ENCODE data around the gene NAXE. TPM values are rescaled to one million over a fixed set of nuclear protein-coding genes. Genes with fewer than 3 reads are reported as not detected.

NAXE gene
- 81.9 and 87.4 TPM in 2 replicates for total RNA-seq (2012; rRNA removed)

DNA sequence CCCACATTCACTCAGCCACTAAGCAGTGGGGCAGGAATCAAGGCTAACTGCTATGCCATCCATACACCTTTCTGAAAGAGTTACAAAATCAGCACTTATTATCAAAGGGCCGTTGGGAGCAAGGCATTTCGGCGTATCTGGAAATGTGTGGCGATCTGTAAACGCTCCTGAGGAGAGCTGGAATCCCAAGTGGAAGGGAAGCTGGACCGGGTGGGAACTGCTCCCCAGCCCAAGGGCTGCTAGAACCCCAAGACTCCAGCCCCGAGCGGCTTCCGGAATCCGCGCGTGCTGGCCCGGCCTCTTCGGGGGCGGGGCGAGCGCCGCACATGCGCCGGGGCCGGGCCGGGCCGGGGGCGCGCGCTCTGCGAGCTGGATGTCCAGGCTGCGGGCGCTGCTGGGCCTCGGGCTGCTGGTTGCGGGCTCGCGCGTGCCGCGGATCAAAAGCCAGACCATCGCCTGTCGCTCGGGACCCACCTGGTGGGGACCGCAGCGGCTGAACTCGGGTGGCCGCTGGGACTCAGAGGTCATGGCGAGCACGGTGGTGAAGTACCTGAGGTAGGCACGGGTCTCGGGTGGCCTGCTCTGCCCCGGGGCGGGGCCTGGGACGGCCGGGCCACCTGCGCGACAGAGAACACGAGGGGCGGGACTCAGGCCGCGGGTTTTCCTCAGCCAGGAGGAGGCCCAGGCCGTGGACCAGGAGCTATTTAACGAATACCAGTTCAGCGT lies at the start of gene NAXE:
Gene NAXE, plus strand, starts transcription at position 345 of the 726 bp plus-strand sequence. Its CDS starts 29 bp downstream, at position 374.
- Histone ChIP-seq H3K4me2 (ENCODE audit: low read length) (peak within 1 kb of the TSS; percentile 93), H3K4me3 (ENCODE audit: low read length) (peak within 1 kb of the TSS; percentile 93), H3K9ac (ENCODE audit: low read depth, low read length) (peak within 1 kb of the TSS; percentile 91), H3K4me1 (ENCODE audit: control insufficient read depth, insufficient read depth, low read length) (peaks cover 15% of the 10 kb centered on the region), H3K27me3 (ENCODE audit: control insufficient read depth, insufficient read depth, low read length) (no peaks in the 10 kb centered on the region), H3K36me3 (ENCODE audit: insufficient read depth, low read length) (peaks cover 35% of the 10 kb centered on the region), H3K9me3 (replicated peaks; ENCODE audit: low read length) (no peaks in the 10 kb centered on the region)

DNA sequence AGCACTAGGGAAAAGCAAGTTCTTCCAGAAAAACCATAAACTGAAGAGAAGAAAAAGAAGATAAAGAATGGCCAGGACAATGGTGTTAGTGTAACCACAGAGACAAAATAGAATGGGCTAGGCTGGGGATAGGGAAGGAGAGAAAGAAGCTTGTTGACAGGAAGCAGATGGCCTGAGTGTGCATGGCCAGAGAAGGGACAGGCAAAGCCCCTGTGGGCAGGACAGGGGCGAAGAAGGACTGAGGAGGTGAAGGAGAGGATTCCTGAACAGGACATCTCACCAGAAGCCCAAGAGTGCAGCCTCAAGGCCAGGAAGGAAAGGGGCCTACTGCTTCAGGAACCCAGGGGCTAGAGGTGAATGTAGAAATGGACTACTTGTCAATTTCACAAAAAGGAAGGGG lies 48.5 kb upstream of the NAXE start:
- peaks cover 37% of the 10 kb centered on the region for H3K36me3 ChIP-seq (ENCODE audit: insufficient read depth, low read length)
- H3K4me3 ChIP-seq (ENCODE audit: low read length): no peak overlapping the region
- no peaks in the 10 kb centered on the region for H3K4me1 ChIP-seq (ENCODE audit: control insufficient read depth, insufficient read depth, low read length)
- no peak overlapping the region for H3K4me2 ChIP-seq (ENCODE audit: low read length)
- no peaks in the 10 kb centered on the region for H3K9me3 ChIP-seq (replicated peaks; ENCODE audit: low read length)
- H3K27me3 ChIP-seq (ENCODE audit: control insufficient read depth, insufficient read depth, low read length): no peaks in the 10 kb centered on the region
- H3K9ac ChIP-seq (ENCODE audit: low read depth, low read length): no peak overlapping the region

DNA sequence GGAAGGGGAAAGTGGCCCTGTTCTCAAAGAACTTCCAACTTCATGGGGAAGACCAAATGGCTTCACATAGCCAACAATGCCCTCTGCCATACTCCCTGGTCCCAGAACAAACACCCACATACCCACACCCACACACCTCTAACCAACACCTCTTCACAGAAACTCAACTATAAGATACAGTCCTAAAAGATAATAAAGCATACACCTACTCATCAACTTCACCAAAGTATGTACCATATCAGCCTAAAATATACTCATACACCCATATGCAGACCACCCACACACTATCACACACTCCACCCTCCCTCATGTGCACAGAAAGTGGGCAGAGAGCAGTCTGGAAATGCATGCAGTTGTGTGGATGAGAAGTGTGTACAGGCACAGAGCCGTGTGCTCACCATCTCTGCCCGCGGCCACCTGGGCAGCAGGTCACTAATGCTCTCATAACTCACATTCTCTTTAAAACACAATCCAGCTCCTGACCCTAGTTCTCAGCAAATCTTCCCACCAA lies 46.9 kb upstream of the NAXE start:
- H3K4me3 ChIP-seq (ENCODE audit: low read length): no peak overlapping the region
- H3K4me1 ChIP-seq (ENCODE audit: control insufficient read depth, insufficient read depth, low read length): no peaks in the 10 kb centered on the region
- H3K4me2 ChIP-seq (ENCODE audit: low read length): no peak overlapping the region
- no peaks in the 10 kb centered on the region for H3K9me3 ChIP-seq (replicated peaks; ENCODE audit: low read length)
- H3K36me3 ChIP-seq (ENCODE audit: insufficient read depth, low read length): peaks cover 28% of the 10 kb centered on the region
- H3K9ac ChIP-seq (ENCODE audit: low read depth, low read length): no peak overlapping the region
- no peaks in the 10 kb centered on the region for H3K27me3 ChIP-seq (ENCODE audit: control insufficient read depth, insufficient read depth, low read length)

DNA sequence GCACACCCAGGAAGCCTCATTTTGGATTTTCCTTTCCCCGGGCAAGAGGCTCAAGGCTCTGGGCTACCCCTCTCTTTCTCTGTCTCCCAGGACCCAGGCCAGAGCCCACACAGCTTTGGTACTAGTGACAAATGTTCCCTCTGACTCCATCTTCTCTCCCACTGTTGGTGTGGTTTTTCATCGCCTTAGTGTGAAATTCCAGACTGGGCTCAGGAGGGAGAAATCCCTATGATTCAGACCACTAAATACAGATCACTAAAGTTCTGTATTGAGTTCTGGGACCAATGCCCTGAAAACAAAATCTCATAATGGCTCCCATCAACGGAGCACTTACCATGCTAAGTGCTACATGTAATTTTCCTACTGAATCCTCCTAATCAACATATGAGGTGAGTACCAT lies 45.3 kb upstream of the NAXE start:
- Histone ChIP-seq H3K4me1 (ENCODE audit: control insufficient read depth, insufficient read depth, low read length) (no peaks in the 10 kb centered on the region), H3K36me3 (ENCODE audit: insufficient read depth, low read length) (peaks cover 25% of the 10 kb centered on the region), H3K27me3 (ENCODE audit: control insufficient read depth, insufficient read depth, low read length) (no peaks in the 10 kb centered on the region), H3K4me2 (ENCODE audit: low read length) (no peak overlapping the region), H3K4me3 (ENCODE audit: low read length) (no peak overlapping the region), H3K9me3 (replicated peaks; ENCODE audit: low read length) (no peaks in the 10 kb centered on the region), H3K9ac (ENCODE audit: low read depth, low read length) (no peak overlapping the region)

- H3K4me2 ChIP-seq (ENCODE audit: low read length): no peak overlapping the region
- H3K36me3 ChIP-seq (ENCODE audit: insufficient read depth, low read length): peaks cover 30% of the 10 kb centered on the region
- H3K4me1 ChIP-seq (ENCODE audit: control insufficient read depth, insufficient read depth, low read length): peaks cover 10% of the 10 kb centered on the region
- no peaks in the 10 kb centered on the region for H3K27me3 ChIP-seq (ENCODE audit: control insufficient read depth, insufficient read depth, low read length)
- no peak overlapping the region for H3K9ac ChIP-seq (ENCODE audit: low read depth, low read length)
- no peaks in the 10 kb centered on the region for H3K9me3 ChIP-seq (replicated peaks; ENCODE audit: low read length)
- no peak overlapping the region for H3K4me3 ChIP-seq (ENCODE audit: low read length)
These were observed 44.1 kb upstream of the NAXE start for GRCh38 chr1:156547434-156547833.

- no peak overlapping the region for H3K9ac ChIP-seq (ENCODE audit: low read depth, low read length)
- peaks cover 30% of the 10 kb centered on the region for H3K36me3 ChIP-seq (ENCODE audit: insufficient read depth, low read length)
- H3K9me3 ChIP-seq (replicated peaks; ENCODE audit: low read length): no peaks in the 10 kb centered on the region
- peaks cover 12% of the 10 kb centered on the region for H3K4me1 ChIP-seq (ENCODE audit: control insufficient read depth, insufficient read depth, low read length)
- no peak overlapping the region for H3K4me3 ChIP-seq (ENCODE audit: low read length)
- H3K4me2 ChIP-seq (ENCODE audit: low read length): no peak overlapping the region
- no peaks in the 10 kb centered on the region for H3K27me3 ChIP-seq (ENCODE audit: control insufficient read depth, insufficient read depth, low read length)
These were observed 43.6 kb upstream of the NAXE start for GRCh38 chr1:156547982-156548381.

DNA sequence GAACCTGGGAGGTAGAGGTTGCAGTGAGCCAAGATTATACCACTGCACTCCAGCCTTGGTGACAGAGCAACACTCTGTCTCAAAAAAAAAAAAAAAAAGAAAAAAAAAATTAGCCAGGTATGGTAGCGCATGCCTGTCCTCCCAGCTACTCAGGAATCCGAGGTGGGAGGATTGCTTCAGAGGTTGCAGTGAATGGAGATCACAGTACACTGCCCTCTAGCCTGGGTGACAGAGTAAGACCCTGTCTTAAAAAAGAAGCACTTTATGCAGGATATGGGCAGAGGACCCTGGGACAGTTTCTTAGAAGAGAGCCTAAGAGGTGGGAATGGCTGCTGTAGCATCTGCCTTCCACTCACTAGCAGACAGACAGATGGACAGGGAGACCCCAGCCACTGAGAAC lies 42.2 kb upstream of the NAXE start:
- H3K4me1 ChIP-seq (ENCODE audit: control insufficient read depth, insufficient read depth, low read length): peaks cover 12% of the 10 kb centered on the region
- H3K27me3 ChIP-seq (ENCODE audit: control insufficient read depth, insufficient read depth, low read length): no peaks in the 10 kb centered on the region
- no peaks in the 10 kb centered on the region for H3K9me3 ChIP-seq (replicated peaks; ENCODE audit: low read length)
- H3K4me3 ChIP-seq (ENCODE audit: low read length): no peak overlapping the region
- H3K9ac ChIP-seq (ENCODE audit: low read depth, low read length): no peak overlapping the region
- H3K4me2 ChIP-seq (ENCODE audit: low read length): no peak overlapping the region
- peaks cover 28% of the 10 kb centered on the region for H3K36me3 ChIP-seq (ENCODE audit: insufficient read depth, low read length)

GRCh38 chr1:156549831-156550230 lies 41.7 kb upstream of the NAXE start:
- Histone ChIP-seq H3K4me3 (ENCODE audit: low read length) (no peak overlapping the region), H3K4me1 (ENCODE audit: control insufficient read depth, insufficient read depth, low read length) (peaks cover 12% of the 10 kb centered on the region), H3K9ac (ENCODE audit: low read depth, low read length) (no peak overlapping the region), H3K27me3 (ENCODE audit: control insufficient read depth, insufficient read depth, low read length) (no peaks in the 10 kb centered on the region), H3K36me3 (ENCODE audit: insufficient read depth, low read length) (peaks cover 28% of the 10 kb centered on the region), H3K9me3 (replicated peaks; ENCODE audit: low read length) (no peaks in the 10 kb centered on the region), H3K4me2 (ENCODE audit: low read length) (no peak overlapping the region)

- H3K27me3 ChIP-seq (ENCODE audit: control insufficient read depth, insufficient read depth, low read length): no peaks in the 10 kb centered on the region
- no peak overlapping the region for H3K4me2 ChIP-seq (ENCODE audit: low read length)
- H3K4me3 ChIP-seq (ENCODE audit: low read length): no peak overlapping the region
- peaks cover 32% of the 10 kb centered on the region for H3K36me3 ChIP-seq (ENCODE audit: insufficient read depth, low read length)
- no peaks in the 10 kb centered on the region for H3K9me3 ChIP-seq (replicated peaks; ENCODE audit: low read length)
- H3K9ac ChIP-seq (ENCODE audit: low read depth, low read length): no peak overlapping the region
- peaks cover 12% of the 10 kb centered on the region for H3K4me1 ChIP-seq (ENCODE audit: control insufficient read depth, insufficient read depth, low read length)
These were observed 41.2 kb upstream of the NAXE start for GRCh38 chr1:156550346-156550745.

DNA sequence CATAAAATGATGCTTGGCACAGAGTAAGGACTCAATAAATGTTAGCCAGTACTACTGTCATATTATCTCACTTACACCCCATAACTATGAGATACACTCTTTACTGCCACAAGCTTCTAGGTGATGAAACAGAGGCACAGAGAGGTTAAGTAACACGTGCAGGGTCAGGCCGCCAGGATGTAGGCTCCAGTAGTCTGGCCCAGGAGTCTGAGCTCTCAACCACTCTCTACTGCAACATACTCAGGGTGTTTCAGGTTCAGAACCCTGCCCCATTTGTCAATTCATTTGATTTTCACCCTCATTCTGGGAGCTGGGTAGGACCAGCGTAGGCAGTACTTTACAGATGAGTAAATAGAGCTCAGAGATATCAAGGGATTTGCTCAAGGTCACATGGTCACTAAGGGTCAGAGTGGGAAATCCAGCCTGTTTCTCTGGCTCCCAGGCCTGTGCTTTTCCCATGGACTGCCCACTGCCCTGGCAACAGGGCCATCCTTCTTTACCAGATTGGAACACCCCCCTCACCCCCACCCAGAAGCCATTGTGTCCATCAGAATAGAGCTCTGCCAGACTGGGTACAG lies 40.4 kb upstream of the NAXE start:
- Histone ChIP-seq H3K4me3 (ENCODE audit: low read length) (no peak overlapping the region), H3K9ac (ENCODE audit: low read depth, low read length) (no peak overlapping the region), H3K27me3 (ENCODE audit: control insufficient read depth, insufficient read depth, low read length) (no peaks in the 10 kb centered on the region), H3K4me2 (ENCODE audit: low read length) (no peak overlapping the region), H3K9me3 (replicated peaks; ENCODE audit: low read length) (no peaks in the 10 kb centered on the region), H3K36me3 (ENCODE audit: insufficient read depth, low read length) (peaks cover 31% of the 10 kb centered on the region), H3K4me1 (ENCODE audit: control insufficient read depth, insufficient read depth, low read length) (peaks cover 12% of the 10 kb centered on the region)

DNA sequence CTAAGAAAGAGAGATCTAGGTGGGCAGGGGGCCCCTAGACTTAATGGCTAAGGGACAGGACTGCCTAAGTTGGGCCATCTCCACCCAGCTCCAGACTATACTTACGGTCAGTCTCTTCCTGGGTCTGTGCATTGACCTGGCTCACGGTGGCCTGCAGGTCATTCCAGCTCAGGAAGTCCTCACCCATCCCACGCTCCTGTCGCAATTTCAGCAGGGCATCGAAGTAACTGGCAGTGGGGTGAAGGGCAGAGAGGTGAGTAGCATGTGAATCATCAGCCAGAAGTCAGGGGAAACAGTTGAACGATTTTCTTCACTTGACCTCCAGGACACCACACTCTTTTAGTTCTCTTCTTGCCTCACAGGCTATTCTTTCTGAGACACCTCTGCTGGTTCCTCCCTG lies 39.7 kb upstream of the NAXE start:
- H3K36me3 ChIP-seq (ENCODE audit: insufficient read depth, low read length): peaks cover 31% of the 10 kb centered on the region
- H3K27me3 ChIP-seq (ENCODE audit: control insufficient read depth, insufficient read depth, low read length): no peaks in the 10 kb centered on the region

GRCh38 chr1:156552518-156552917 lies 39.1 kb upstream of the NAXE start:
- no peaks in the 10 kb centered on the region for H3K9me3 ChIP-seq (replicated peaks; ENCODE audit: low read length)
- H3K4me1 ChIP-seq (ENCODE audit: control insufficient read depth, insufficient read depth, low read length): peaks cover 12% of the 10 kb centered on the region
- no peak overlapping the region for H3K4me2 ChIP-seq (ENCODE audit: low read length)
- no peaks in the 10 kb centered on the region for H3K27me3 ChIP-seq (ENCODE audit: control insufficient read depth, insufficient read depth, low read length)
- no peak overlapping the region for H3K9ac ChIP-seq (ENCODE audit: low read depth, low read length)
- peaks cover 28% of the 10 kb centered on the region for H3K36me3 ChIP-seq (ENCODE audit: insufficient read depth, low read length)
- H3K4me3 ChIP-seq (ENCODE audit: low read length): no peak overlapping the region

More for the DNA sequence above, 39.7 kb upstream of the NAXE start:
- Histone ChIP-seq H3K4me1 (ENCODE audit: control insufficient read depth, insufficient read depth, low read length) (peaks cover 12% of the 10 kb centered on the region), H3K9me3 (replicated peaks; ENCODE audit: low read length) (no peaks in the 10 kb centered on the region), H3K4me3 (ENCODE audit: low read length) (no peak overlapping the region), H3K9ac (ENCODE audit: low read depth, low read length) (no peak overlapping the region), H3K4me2 (ENCODE audit: low read length) (peak overlapping the region; percentile 7)

All from skeletal muscle satellite cell (primary cell).